Loucy (cell line): ENCODE measurements around the gene C14orf180.

Source experiments
- H2AFZ ChIP-seq: fragments of 200-600 bp; sonication (generic); 2 replicates; pipeline ENCODE4 v1.6.0; 2016; ENCODE audit warnings: antibody characterized with exemption, mild to moderate bottlenecking, low read length, moderate library complexity
- H3F3A ChIP-seq: fragments of 200-600 bp; 2 replicates; pipeline ENCODE4 v1.6.0; 2016; ENCODE audit warnings: antibody characterized with exemption, low read depth, mild to moderate bottlenecking
- H3K27me3 ChIP-seq: fragments of 200-600 bp; sonication (generic); 2 replicates; pipeline ENCODE4 v1.6.1; 2014; ENCODE audit warnings: low read length, mild to moderate bottlenecking; ENCODE audit not compliant: insufficient read depth, poor library complexity, severe bottlenecking
- H3K36me3 ChIP-seq: fragments of 200-600 bp; sonication (generic); 2 replicates; pipeline ENCODE4 v1.6.1; 2016; ENCODE audit warnings: low read length; ENCODE audit not compliant: insufficient read depth
- H3K4me1 ChIP-seq: fragments of 200-600 bp; sonication (generic); 2 replicates; pipeline ENCODE4 v1.5.1; 2014; ENCODE audit warnings: low read length, mild to moderate bottlenecking; ENCODE audit not compliant: insufficient read depth, poor library complexity, severe bottlenecking
- H3K4me2 ChIP-seq: fragments of 200-600 bp; sonication (generic); 2 replicates; pipeline ENCODE4 v1.6.0; 2014; ENCODE audit warnings: antibody characterized with exemption, low read length, low read depth, mild to moderate bottlenecking; ENCODE audit not compliant: poor library complexity, severe bottlenecking
- H3K4me3 ChIP-seq: fragments of 200-600 bp; sonication (generic); 2 replicates; pipeline ENCODE4 v1.5.1; 2014; ENCODE audit warnings: low read length, mild to moderate bottlenecking, mixed read lengths; ENCODE audit not compliant: poor library complexity, severe bottlenecking
- H3K79me2 ChIP-seq: fragments of 200-600 bp; sonication (generic); 2 replicates; pipeline ENCODE4 v1.6.1; 2014; ENCODE audit warnings: low read length; ENCODE audit not compliant: insufficient read depth
- H3K9ac ChIP-seq: fragments of 200-600 bp; sonication (generic); 2 replicates; pipeline ENCODE4 v1.6.0; 2014; ENCODE audit warnings: mild to moderate bottlenecking, low read depth, low read length, moderate library complexity; ENCODE audit not compliant: poor library complexity, severe bottlenecking
- H3K9me2 ChIP-seq: fragments of 200-600 bp; sonication (generic); replicated peaks from 2 replicates; pipeline ENCODE4 v1.6.1; 2016; ENCODE audit warnings: low read depth, low read length, mixed read lengths
- H3K9me3 ChIP-seq: fragments of 200-600 bp; sonication (generic); 2 replicates; pipeline ENCODE4 v1.6.1; 2014; ENCODE audit warnings: mild to moderate bottlenecking, antibody characterized with exemption, low read length, low read depth; ENCODE audit not compliant: insufficient read depth
- H4K20me1 ChIP-seq: fragments of 200-600 bp; sonication (generic); 2 replicates; pipeline ENCODE4 v1.6.0; 2014; ENCODE audit warnings: antibody characterized with exemption, low read length, mild to moderate bottlenecking; ENCODE audit not compliant: insufficient read depth, poor library complexity, severe bottlenecking
- CTCF ChIP-seq: fragments of 200-600 bp; sonication (generic); conservative IDR thresholded peaks from 2 replicates; pipeline ENCODE4 v1.5.1; 2014; ENCODE audit warnings: mild to moderate bottlenecking, antibody characterized with exemption, low read length
- EZH2phosphoT487 ChIP-seq: fragments of 200-600 bp; IDR thresholded peaks from 2 replicates; pipeline ENCODE4 v1.6.1; 2018; ENCODE audit warnings: antibody characterized with exemption, mild to moderate bottlenecking, moderate library complexity, borderline replicate concordance

Gene C14orf180

GRCh38 chr14:104555430-104556255 lies 23.9 kb upstream of the C14orf180 start:
- TF ChIP-seq EZH2phosphoT487 (no peak), CTCF (no peak)
- no peaks in the 10 kb centered on the region for H3K9me2 ChIP-seq
- no peak overlapping the region for H3K9ac ChIP-seq
- no peaks in the 10 kb centered on the region for H3F3A ChIP-seq
- no peaks in the 10 kb centered on the region for H3K79me2 ChIP-seq
- no peaks in the 10 kb centered on the region for H3K27me3 ChIP-seq
- H3K9me3 ChIP-seq: no peaks in the 10 kb centered on the region
- no peak overlapping the region for H3K4me2 ChIP-seq
- H3K4me1 ChIP-seq: no peaks in the 10 kb centered on the region
- H4K20me1 ChIP-seq: no peaks in the 10 kb centered on the region
- H2AFZ ChIP-seq: no peak overlapping the region
- H3K4me3 ChIP-seq: no peak overlapping the region
- no peaks in the 10 kb centered on the region for H3K36me3 ChIP-seq

GRCh38 chr14:104556256-104557021 lies 23.1 kb upstream of the C14orf180 start:
- Histone ChIP-seq H3K9me3 (no peaks in the 10 kb centered on the region), H2AFZ (no peak overlapping the region), H3K4me3 (no peak overlapping the region), H3F3A (no peaks in the 10 kb centered on the region), H3K36me3 (no peaks in the 10 kb centered on the region), H3K4me1 (no peaks in the 10 kb centered on the region), H3K27me3 (no peaks in the 10 kb centered on the region), H3K4me2 (no peak overlapping the region), H3K79me2 (no peaks in the 10 kb centered on the region), H3K9me2 (no peaks in the 10 kb centered on the region), H3K9ac (no peak overlapping the region), H4K20me1 (no peaks in the 10 kb centered on the region)
- TF ChIP-seq CTCF (no peak), EZH2phosphoT487 (no peak)

- Histone ChIP-seq H2AFZ (no peak overlapping the region), H4K20me1 (no peaks in the 10 kb centered on the region), H3K9ac (no peak overlapping the region), H3K4me2 (no peak overlapping the region), H3K4me1 (no peaks in the 10 kb centered on the region), H3K9me3 (no peaks in the 10 kb centered on the region), H3K27me3 (no peaks in the 10 kb centered on the region), H3K9me2 (no peaks in the 10 kb centered on the region), H3F3A (no peaks in the 10 kb centered on the region), H3K36me3 (no peaks in the 10 kb centered on the region), H3K79me2 (no peaks in the 10 kb centered on the region), H3K4me3 (no peak overlapping the region)
- TF ChIP-seq CTCF (no peak), EZH2phosphoT487 (no peak)
Measured at GRCh38 chr14:104557086-104557485, 22.5 kb upstream of the C14orf180 start.
